Activated gamma-delta T cell (primary cell): ENCODE measurements around the gene ZMYND8.
"Not testable (repeated sequence)": the region's sequence is repeated elsewhere in the genome, so short reads cannot be mapped to it uniquely, and the experiment has no call there.

Source experiments
- DNase-seq: peaks from one replicate; lab custom pipeline; 2025; lab: John Stamatoyannopoulos, UW

Gene ZMYND8

GRCh38 chr20:47286681-47287080 is 69.8 kb downstream of the ZMYND8 start:
- DNase-seq = no peak

DNA sequence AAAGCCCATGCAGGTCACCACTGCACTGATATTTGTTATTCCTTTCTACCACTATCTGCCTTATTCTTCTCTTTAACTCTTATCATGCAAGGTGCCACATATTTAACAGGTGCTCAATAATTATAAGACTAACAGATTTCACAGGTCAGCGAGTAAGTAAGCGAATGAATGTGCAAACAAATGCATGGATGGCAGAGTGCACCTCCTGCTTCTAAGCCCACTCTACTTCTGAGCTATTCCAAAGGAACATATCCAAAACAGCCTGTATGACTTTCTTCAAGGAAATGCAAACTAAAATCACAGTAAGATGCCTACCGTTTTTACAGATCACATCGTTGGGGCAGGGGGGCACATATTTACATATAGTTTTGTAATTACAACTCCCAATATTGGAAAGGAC is 71.3 kb downstream of the ZMYND8 start:
- no peak for DNase-seq

- DNase-seq = no peak
Observed at GRCh38 chr20:47284373-47284772, 72.1 kb downstream of the ZMYND8 start.

DNA sequence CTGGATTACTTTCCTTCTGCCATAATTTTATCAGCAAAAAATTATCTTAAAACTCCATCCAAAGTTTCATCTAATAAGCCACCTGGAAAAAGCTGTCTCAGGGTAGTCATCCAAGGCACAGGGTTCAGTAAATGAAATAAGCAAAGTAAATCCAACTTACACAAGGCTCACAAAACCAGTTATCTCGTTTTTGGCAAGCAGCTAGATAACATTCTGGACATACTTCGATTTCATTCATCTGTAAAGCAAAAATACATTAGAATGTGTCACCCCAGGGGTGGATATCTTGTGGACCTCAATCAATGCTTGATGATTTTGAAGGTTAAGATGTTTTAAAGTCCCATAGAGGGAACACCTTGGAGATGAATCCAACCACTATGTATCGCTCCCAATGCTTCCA is 73.1 kb downstream of the ZMYND8 start:
- no peak for DNase-seq

DNA sequence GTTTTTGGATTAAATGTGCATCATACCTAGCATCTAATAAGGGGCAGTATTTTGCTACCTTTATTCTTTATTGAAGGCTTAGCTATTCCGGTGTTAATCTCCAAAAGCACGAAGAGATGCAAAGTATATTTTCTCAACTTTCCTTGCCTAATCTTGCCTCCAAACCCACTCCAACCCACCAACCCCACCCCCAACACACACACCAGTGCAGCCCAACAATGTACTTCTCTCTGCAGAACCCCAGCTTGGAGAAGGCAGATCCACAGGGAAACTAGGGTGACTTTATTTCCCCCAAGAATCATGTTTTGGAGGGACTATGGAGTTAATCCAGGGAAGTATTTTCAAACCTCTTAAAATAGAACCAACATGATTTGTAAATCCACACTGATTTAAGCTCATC is 73.6 kb downstream of the ZMYND8 start:
- no peak for DNase-seq

DNA sequence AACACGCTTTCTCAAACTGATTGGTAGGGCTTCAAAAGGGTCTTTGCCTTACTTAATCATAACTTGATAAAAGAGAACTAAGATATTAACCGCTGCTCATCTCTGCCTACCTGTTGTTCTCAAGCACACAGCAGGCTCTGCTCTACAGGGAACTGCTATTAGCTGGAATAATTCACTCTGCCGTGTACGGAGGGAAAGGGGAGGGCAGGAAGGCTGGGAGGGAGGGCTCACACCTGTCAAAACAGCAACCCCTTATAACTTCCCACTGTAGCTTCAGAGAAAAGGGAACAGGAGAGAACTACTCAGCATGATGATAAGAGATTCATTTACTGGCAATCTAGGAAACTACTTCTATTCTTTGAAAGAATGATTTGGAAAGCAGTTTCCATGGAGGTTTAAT is 75.1 kb downstream of the ZMYND8 start:
- DNase-seq = no peak

- DNase-seq = no peak
Observed at GRCh38 chr20:47280668-47281067, 75.8 kb downstream of the ZMYND8 start.

- DNase-seq = no peak
Observed at GRCh38 chr20:47280228-47280627, 76.3 kb downstream of the ZMYND8 start.

DNA sequence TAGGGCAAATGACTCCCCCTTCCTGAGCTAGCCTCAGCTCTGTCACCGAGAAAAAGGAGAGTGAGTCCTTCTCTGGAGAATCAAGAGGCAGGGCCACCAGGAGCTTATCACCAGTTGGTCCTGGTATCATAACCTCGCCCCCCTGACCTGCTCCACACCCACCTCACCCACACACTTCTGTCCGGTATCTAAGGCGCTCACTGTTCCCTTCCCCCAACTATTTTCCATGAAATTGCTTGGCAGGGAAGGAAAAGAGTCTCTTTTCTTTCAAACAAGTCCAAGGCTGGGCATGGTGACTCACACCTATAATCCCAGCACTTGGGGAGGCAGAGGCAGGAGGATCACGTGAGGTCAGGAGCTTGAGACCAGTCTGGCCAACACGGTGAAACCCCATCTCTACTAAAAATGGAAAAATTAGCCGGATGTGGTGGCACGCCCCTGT is 77.6 kb downstream of the ZMYND8 start:
- DNase-seq = no peak

DNA sequence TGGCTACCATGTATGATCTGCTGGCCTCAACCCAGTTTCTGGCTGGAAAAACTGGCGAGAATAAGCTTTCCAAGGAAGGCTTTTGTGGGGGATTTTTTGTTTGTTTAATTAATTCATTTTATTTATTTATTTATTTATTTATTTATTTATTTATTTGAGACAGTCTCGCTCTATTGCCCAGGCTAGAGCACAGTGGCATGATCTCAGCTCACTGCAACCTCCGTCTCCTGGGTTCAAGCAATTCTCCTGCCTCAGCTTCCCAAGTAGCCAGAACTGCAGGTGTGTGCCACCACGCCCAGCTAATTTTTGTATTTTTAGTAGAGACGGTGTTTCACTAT is 79.0 kb downstream of the ZMYND8 start:
- DNase-seq = not testable (repeated sequence)

GRCh38 chr20:47276851-47277534 is 79.5 kb downstream of the ZMYND8 start:
- DNase-seq = no peak

DNA sequence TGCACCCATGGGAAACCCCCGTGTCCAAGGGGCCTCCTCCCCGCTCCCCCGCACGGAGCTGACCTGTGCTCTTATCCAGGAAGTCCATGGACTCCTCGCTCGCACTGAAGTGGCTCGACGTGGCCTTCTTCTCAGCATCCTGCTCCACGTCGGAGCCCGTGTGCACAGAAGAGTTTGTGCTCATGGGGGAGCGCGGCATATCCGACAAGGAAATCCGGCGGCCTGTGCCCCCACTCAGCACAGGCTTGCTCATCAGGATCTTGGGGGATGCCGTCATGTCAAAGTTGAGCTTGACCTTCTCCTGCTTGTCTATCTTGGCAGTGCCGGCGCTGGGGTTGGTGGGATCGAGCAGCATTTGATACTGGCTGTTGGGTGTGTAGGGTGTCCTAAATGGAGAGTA is 80.2 kb downstream of the ZMYND8 start:
- DNase-seq = no peak

DNA sequence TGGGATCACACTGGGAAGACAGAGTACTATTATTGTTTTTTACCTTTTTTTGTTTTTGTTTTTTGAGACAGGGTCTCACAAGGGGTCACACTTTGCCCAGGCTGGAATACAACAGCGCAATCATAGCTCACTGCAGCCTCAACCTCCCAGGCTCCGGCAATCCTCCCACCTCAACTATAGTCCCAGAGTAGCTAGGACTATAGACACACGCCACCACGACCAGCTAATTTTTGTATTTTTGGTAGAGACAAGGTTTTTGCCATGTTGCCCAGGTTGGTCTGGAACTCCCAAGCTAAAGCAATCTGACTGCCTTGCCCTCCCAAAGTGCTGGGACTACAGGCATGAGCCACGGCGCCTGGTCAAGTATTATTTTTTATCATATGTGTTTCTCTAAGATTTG is 81.0 kb downstream of the ZMYND8 start:
- DNase-seq = no peak

DNA sequence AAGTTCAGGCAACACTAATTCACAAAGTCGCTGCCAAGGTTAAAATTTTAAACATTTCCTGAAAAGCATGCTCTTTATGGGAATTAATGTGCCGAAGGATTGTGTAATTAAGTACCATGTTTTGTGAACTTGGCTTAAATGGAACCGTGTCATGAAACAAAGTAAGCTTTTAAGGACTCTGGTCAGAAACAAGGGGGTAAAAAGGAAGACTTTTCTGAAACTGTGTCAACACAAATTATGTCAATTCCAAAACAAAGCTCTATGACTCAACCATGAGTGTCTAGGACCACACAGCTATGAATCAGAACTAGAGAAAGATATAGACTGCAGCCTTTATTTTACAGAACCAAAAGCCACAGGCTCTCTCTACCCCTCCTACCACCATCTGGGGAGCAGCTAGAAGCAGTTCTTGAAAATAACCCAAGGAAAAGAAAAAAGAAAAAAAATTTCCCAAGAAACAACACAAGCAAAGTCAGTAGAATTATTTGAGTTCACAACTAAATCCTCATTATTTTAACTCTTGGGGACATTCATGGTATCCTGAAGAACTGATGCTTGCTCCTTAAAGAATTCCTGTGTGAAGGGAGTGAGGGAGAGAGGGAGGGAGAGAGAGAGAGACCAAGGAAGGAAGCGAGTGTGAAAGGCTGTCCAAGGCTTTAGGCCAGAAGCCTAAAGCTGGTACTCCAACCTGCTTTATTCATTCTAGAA is 81.9 kb downstream of the ZMYND8 start:
- no peak for DNase-seq

- DNase-seq = no peak
Observed at GRCh38 chr20:47273591-47274235, 82.8 kb downstream of the ZMYND8 start.

- no peak for DNase-seq
Observed at GRCh38 chr20:47272893-47273590, 83.5 kb downstream of the ZMYND8 start.

DNA sequence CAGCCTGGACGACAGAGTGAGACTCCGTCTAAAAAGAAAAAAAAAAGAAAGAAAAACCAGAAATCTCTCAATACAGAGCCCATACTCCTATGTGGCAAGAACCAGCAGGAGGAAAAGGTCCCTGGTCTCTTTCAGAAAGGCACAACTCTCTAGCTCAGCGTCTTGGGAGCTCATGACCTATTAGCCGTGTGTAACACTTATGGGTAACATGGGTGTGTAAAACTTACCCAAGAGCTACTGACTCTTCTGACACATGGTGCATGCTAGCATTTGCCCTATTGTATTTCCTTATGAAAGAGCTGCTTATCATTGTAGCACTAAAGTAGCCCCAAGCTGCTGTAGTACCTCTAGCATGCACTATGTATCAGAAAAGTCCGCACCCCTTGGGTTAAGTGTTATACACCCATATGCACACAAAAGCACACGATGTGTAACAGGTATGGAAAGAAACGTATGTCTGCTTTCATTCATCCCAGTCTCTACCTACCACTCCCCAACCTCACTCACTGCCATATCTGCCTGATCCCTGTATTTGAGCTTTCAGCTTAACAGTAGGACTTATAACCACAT is 85.4 kb downstream of the ZMYND8 start:
- no peak for DNase-seq

- DNase-seq = no peak
Observed at GRCh38 chr20:47269309-47270165, 87.0 kb downstream of the ZMYND8 start.

GRCh38 chr20:47267621-47268020 is 88.9 kb downstream of the ZMYND8 start:
- DNase-seq = no peak

DNA sequence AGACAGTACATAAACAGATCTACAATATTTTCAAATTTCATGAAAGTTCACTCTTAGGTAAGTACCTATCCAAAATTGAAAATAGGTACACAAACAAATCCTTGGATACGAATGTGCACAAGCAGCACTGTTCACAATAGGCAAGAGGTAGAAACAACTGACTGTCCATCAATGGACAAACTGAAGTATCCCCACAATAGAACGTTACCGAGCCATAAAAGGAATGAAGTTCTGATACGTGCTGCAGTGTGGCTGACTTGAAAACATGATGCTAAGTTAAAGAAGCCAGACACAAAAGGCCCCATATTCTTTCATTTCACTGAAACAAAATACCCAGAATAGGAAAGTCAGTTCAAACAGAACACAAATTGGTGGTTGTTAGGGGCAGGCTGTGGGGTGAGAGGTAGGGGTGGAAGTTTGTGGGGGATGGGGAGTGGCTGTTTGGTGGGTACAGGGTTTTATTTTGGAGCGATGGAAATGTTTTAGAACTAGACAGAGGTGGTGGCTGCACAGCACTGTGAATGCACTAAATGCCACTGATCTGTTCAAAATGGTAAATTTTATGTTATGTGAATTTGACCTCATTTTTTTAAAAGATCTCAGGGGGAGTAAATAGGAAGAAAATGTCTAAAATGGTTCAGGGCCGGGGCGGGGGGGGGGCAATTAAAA is 89.5 kb downstream of the ZMYND8 start:
- DNase-seq = no peak

GRCh38 chr20:47265984-47266383 is 90.5 kb downstream of the ZMYND8 start:
- no peak for DNase-seq
